Body of pancreas (tissue), 4 donors: ENCODE data around the gene ACAD10. TPM values are rescaled to one million over a fixed set of nuclear protein-coding genes. Genes with fewer than 3 reads are reported as not detected.
"Not testable (repeated sequence)": the region's sequence is repeated elsewhere in the genome, so short reads cannot be mapped to it uniquely, and the experiment has no call there.

Source experiments
- ATAC-seq: fragments of 150-250 bp; one replicate; pipeline ENCODE4 v1.9.1; 2016
- DNase-seq, 4 donors: peaks; one replicate each; pipeline ENCODE4 v3.0.0-alpha.2; 2019
- H3K27ac ChIP-seq, 4 donors: fragments of 200-600 bp; sonication (generic); 1 replicate in 3 of 4; 2 replicates in 1 of 4; pipeline versions ENCODE4 v1.5.1 to v1.6.1; 2016 to 2019; ENCODE audit warnings: mild to moderate bottlenecking in 1 of 4, mixed read lengths in 1 of 4, moderate library complexity in 1 of 4
- H3K27me3 ChIP-seq, 2 donors: fragments of 200-600 bp; sonication (generic); one replicate each; pipeline ENCODE4 v1.6.0; 2016; ENCODE audit warnings: mild to moderate bottlenecking in 1 of 2
- H3K36me3 ChIP-seq, 2 donors: fragments of 200-600 bp; sonication (generic); replicated peaks in 1 of 2; 2 replicates each; pipeline ENCODE4 v1.5.1; 2016; ENCODE audit warnings: low read depth in 2 of 2; ENCODE audit not compliant: insufficient read depth in 1 of 2
- H3K4me1 ChIP-seq: fragments of 200-600 bp; sonication (generic); one replicate; pipeline ENCODE4 v1.6.0; 2016
- H3K4me3 ChIP-seq, 2 donors: fragments of 200-600 bp; sonication (generic); 1 replicate in 1 of 2; 2 replicates in 1 of 2; pipeline ENCODE4 v1.5.1; 2016 to 2019
- H3K9me3 ChIP-seq, 3 donors: fragments of 200-600 bp; sonication (generic); 1 replicate in 2 of 3; 2 replicates in 1 of 3; pipeline ENCODE4 v1.5.1; 2016
- CTCF ChIP-seq, 7 experiments: fragments of 450-650 bp in 4 of 7; fragments of 200-600 bp in 3 of 7; sonication (generic) in 3 of 7; IDR thresholded peaks; one replicate each; pipeline ENCODE4 v1.5.1; 2016 to 2019; ENCODE audit warnings: antibody characterized with exemption in 7 of 7
- POLR2A ChIP-seq, 3 donors: fragments of 450-650 bp; IDR thresholded peaks; one replicate each; pipeline ENCODE4 v1.6.1; 2016; ENCODE audit warnings: antibody characterized with exemption in 3 of 3, mild to moderate bottlenecking in 2 of 3
- WGBS, 2 donors: methylation state at CpG; one replicate each; pipeline ENCODE4 v1.1.5; 2017; 5-methylcytosine and 5-hydroxymethylcytosine counted together
- intact Hi-C: fragments of 100-400 bp; cut with DNase I; formaldehyde crosslinking; loops from one replicate; pipeline ENCODE4 v1.15.1; 2023
- total RNA-seq, 2 donors: library from RNA; depleted of rRNA; stranded (reverse); fragments of >200 nt; gene quantifications; one replicate each; pipeline ENCODE4 v1.1.0, GENCODE V29; 2016

Gene ACAD10
- total RNA-seq, 2 donors from 2014 or later: 20.8 to 35.3 TPM

GRCh38 chr12:111642681-111643426 is 43.0 kb upstream of the ACAD10 start:
- ATAC-seq: no peak

GRCh38 chr12:111643427-111643826 is 42.4 kb upstream of the ACAD10 start:
- Histone ChIP-seq H3K9me3 (no peaks in the 10 kb centered on the region), H3K36me3 (peaks cover 0 to 10% of the 10 kb centered on the region in 2 donors), H3K4me1 (peaks cover 8% of the 10 kb centered on the region), H3K4me3 (no peak overlapping the region), H3K27ac (no peak overlapping the region), H3K27me3 (no peaks in the 10 kb centered on the region)
- 14 to 43% methylated on average over 3 of the region's 3 CpGs for WGBS, 2 donors
- DNase-seq (peak; percentile 23 to 61 (median 49)), ATAC-seq (peak; percentile 40)
- intact Hi-C loops: no loop called here
- TF ChIP-seq POLR2A (IDR thresholded peaks at IDR 0.05) (no peak), CTCF (IDR thresholded peaks at IDR 0.05) (no peak)

More at GRCh38 chr12:111642681-111643426, 43.0 kb upstream of the ACAD10 start:
- Histone ChIP-seq H3K9me3 (no peaks in the 10 kb centered on the region), H3K27ac (no peak overlapping the region), H3K4me3 (no peak overlapping the region), H3K27me3 (no peaks in the 10 kb centered on the region), H3K4me1 (peaks cover 8% of the 10 kb centered on the region), H3K36me3 (peaks cover 0 to 8% of the 10 kb centered on the region in 2 donors)
- no peak for DNase-seq
- intact Hi-C loops: no loop called here
- TF ChIP-seq POLR2A (IDR thresholded peaks at IDR 0.05) (no peak), CTCF (IDR thresholded peaks at IDR 0.05) (no peak)
- WGBS, 2 donors: 74 to 79% methylated on average over 4 of the region's 4 CpGs

GRCh38 chr12:111645433-111645832 is 40.4 kb upstream of the ACAD10 start:
- peaks cover 0 to 19% of the 10 kb centered on the region in 2 donors for H3K36me3 ChIP-seq
- DNase-seq: no peak
- peaks cover 8% of the 10 kb centered on the region for H3K4me1 ChIP-seq
- no peak for ATAC-seq
- 91 to 95% methylated on average over 5 of the region's 5 CpGs for WGBS, 2 donors
- no peak for TF ChIP-seq CTCF (IDR thresholded peaks at IDR 0.05)
- no peak for TF ChIP-seq POLR2A (IDR thresholded peaks at IDR 0.05)
- H3K27me3 ChIP-seq: no peaks in the 10 kb centered on the region
- no peaks in the 10 kb centered on the region for H3K9me3 ChIP-seq
- H3K4me3 ChIP-seq: no peak overlapping the region
- intact Hi-C loops: no loop called here
- H3K27ac ChIP-seq: no peak overlapping the region

GRCh38 chr12:111650912-111651311 is 34.9 kb upstream of the ACAD10 start:
- intact Hi-C loops: no loop called here

GRCh38 chr12:111652530-111652929 is 33.3 kb upstream of the ACAD10 start:
- peaks cover 0 to 44% of the 10 kb centered on the region in 2 donors for H3K36me3 ChIP-seq
- DNase-seq, H3K4me3 ChIP-seq, ATAC-seq, H3K27me3 ChIP-seq, H3K27ac ChIP-seq, H3K9me3 ChIP-seq, intact Hi-C loops, H3K4me1 ChIP-seq: not testable (repeated sequence)
- WGBS, 2 donors: 90 to 94% methylated on average over 9 of the region's 9 CpGs

More at GRCh38 chr12:111650912-111651311, 34.9 kb upstream of the ACAD10 start:
- no peak for ATAC-seq
- no peak for TF ChIP-seq CTCF (IDR thresholded peaks at IDR 0.05)
- TF ChIP-seq POLR2A (IDR thresholded peaks at IDR 0.05): no peak
- WGBS, 2 donors: 93 to 98% methylated on average over 7 of the region's 7 CpGs
- Histone ChIP-seq H3K36me3 (peaks cover 0 to 31% of the 10 kb centered on the region in 2 donors), H3K9me3 (no peaks in the 10 kb centered on the region), H3K27ac (no peak overlapping the region), H3K4me3 (no peak overlapping the region), H3K4me1 (no peaks in the 10 kb centered on the region), H3K27me3 (no peaks in the 10 kb centered on the region)
- no peak for DNase-seq
